PC-9 (cell line): ENCODE results near the gene MYOF. TPM values are rescaled to one million over a fixed set of nuclear protein-coding genes. Genes with fewer than 3 reads are reported as not detected.
"Not testable (repeated sequence)": the region's sequence is repeated elsewhere in the genome, so short reads cannot be mapped to it uniquely, and the experiment has no call there.

Experiments used
- BruUV-seq: library from RNA; stranded (reverse); fragments of 400-500 nt; replicated peaks from 2 replicates; lab custom pipeline; 2021; lab: Mats Ljungman, UMichigan
- CTCF ChIA-PET: fragments of 300-600 bp; sonication (Branson Sonifier 250); formaldehyde crosslinking; loops from one replicate; lab custom pipeline; 2022; ENCODE audit warnings: antibody characterized with exemption; lab: Charles Lee
- POLR2A ChIA-PET: fragments of 300-600 bp; sonication (Branson Sonifier 250); formaldehyde crosslinking; loops from one replicate; lab custom pipeline; 2022; ENCODE audit warnings: antibody characterized with exemption; ENCODE audit not compliant: unreplicated experiment; lab: Charles Lee
- DNase-seq, 2 experiments: peaks; one replicate each; pipeline versions ENCODE4 v3.0.0 to v3.0.0-alpha.2; 2015 to 2022; ENCODE audit warnings: mixed read lengths in 1 of 2
- H2AFZ ChIP-seq: fragments of 200-600 bp; sonication (generic); 2 replicates; pipeline ENCODE4 v1.8.1; 2017; ENCODE audit warnings: antibody characterized with exemption
- H3F3A ChIP-seq: fragments of 200-600 bp; sonication (generic); 2 replicates; pipeline ENCODE4 v1.8.1; 2017; ENCODE audit warnings: antibody characterized with exemption, mild to moderate bottlenecking, low read depth; ENCODE audit not compliant: insufficient read depth
- H3K27ac ChIP-seq: fragments of 200-600 bp; sonication (generic); 2 replicates; pipeline ENCODE4 v1.6.1; 2016; ENCODE audit warnings: mixed run types
- H3K27me3 ChIP-seq: fragments of 200-600 bp; sonication (generic); 2 replicates; pipeline ENCODE4 v1.6.1; 2016; ENCODE audit warnings: low read depth, mixed run types; ENCODE audit not compliant: insufficient read depth
- H3K36me3 ChIP-seq: fragments of 200-600 bp; sonication (generic); 2 replicates; pipeline ENCODE4 v1.6.1; 2016; ENCODE audit warnings: low read depth, mixed run types
- H3K4me1 ChIP-seq: fragments of 200-600 bp; sonication (generic); replicated peaks from 2 replicates; pipeline ENCODE4 v1.6.1; 2016; ENCODE audit warnings: mixed run types; ENCODE audit not compliant: insufficient read depth
- H3K4me2 ChIP-seq: fragments of 200-600 bp; sonication (generic); 2 replicates; pipeline ENCODE4 v1.6.1; 2017; ENCODE audit warnings: mixed run types
- H3K4me3 ChIP-seq: fragments of 200-600 bp; sonication (generic); 2 replicates; pipeline ENCODE4 v1.6.1; 2016; ENCODE audit warnings: mixed run types
- H3K79me2 ChIP-seq: fragments of 200-600 bp; sonication (generic); 2 replicates; pipeline ENCODE4 v1.6.1; 2017; ENCODE audit warnings: low read depth, mixed run types
- H3K9me2 ChIP-seq: fragments of 200-600 bp; sonication (generic); 2 replicates; pipeline ENCODE4 v1.8.1; 2017; ENCODE audit warnings: mild to moderate bottlenecking; ENCODE audit not compliant: insufficient read depth
- H3K9me3 ChIP-seq: fragments of 200-600 bp; sonication (generic); 2 replicates; pipeline ENCODE4 v1.8.1; 2016; ENCODE audit warnings: low read depth; ENCODE audit not compliant: insufficient read depth
- H4K20me1 ChIP-seq: fragments of 200-600 bp; sonication (generic); 2 replicates; pipeline ENCODE4 v1.8.1; 2017; ENCODE audit not compliant: insufficient read depth
- CTCF ChIP-seq: fragments of 200-600 bp; sonication (generic); conservative IDR thresholded peaks from 2 replicates; pipeline ENCODE4 v1.6.1; 2017; ENCODE audit warnings: mixed run types, antibody characterized with exemption, mild to moderate bottlenecking, moderate library complexity
- EZH2 ChIP-seq: fragments of 200-600 bp; sonication (generic); IDR thresholded peaks from 2 replicates; pipeline ENCODE4 v1.8.0; 2017; ENCODE audit warnings: antibody characterized with exemption, low read depth
- intact Hi-C: fragments of 100-400 bp; cut with micrococcal nuclease; formaldehyde crosslinking; loops from one replicate; pipeline ENCODE4 v1.10.0; 2022; ENCODE audit not compliant: unreplicated experiment
- total RNA-seq: library from RNA; stranded (reverse); gene quantifications from 2 replicates; pipeline ENCODE4 v1.2.3, GENCODE V29; 2021

MYOF gene
- total RNA-seq, 1 experiment from 2014 or later = 274 TPM

- H3K9me3 ChIP-seq = no peaks in the 10 kb centered on the region
- H3K4me1 ChIP-seq = peaks cover 16% of the 10 kb centered on the region
- 0 out of 2 replicates have a peak, but pooled peaks cover 2% of the 10 kb centered on the region for H3K79me2 ChIP-seq
- no peak overlapping the region for H2AFZ ChIP-seq
- BruUV-seq = no TSS peak
- H3K4me2 ChIP-seq = no peak overlapping the region
- intact Hi-C loops = no loop called here
- no peaks in the 10 kb centered on the region for H3K27me3 ChIP-seq
- H3K4me3 ChIP-seq = no peak overlapping the region
- no peaks in the 10 kb centered on the region; the same call in 1 of the 2 replicates for H3F3A ChIP-seq
- H4K20me1 ChIP-seq = no peaks in the 10 kb centered on the region
- ChIA-PET CTCF (no interaction called here), POLR2A (interaction anchor here (0.5 to 0.6 kb wide), 2 partner anchors 15 to 48 kb away, joined by 7 to 18 read pairs; no protein-coding TSS in a partner anchor)
- no peaks in the 10 kb centered on the region; the same call in 1 of the 2 replicates for H3K36me3 ChIP-seq
- H3K27ac ChIP-seq = no peak overlapping the region
- TF ChIP-seq EZH2 = no peak
- no peak for TF ChIP-seq CTCF
- H3K9me2 ChIP-seq = no peaks in the 10 kb centered on the region
- DNase-seq = no peak
Measured at GRCh38 chr10:93420091-93420490, 62.0 kb downstream of the MYOF start.

- H3K27ac ChIP-seq, CTCF ChIA-PET, H2AFZ ChIP-seq, H3K9me2 ChIP-seq, H3K4me3 ChIP-seq, DNase-seq, H3K79me2 ChIP-seq, H3K9me3 ChIP-seq, H4K20me1 ChIP-seq, H3K27me3 ChIP-seq, H3K36me3 ChIP-seq, H3K4me2 ChIP-seq, BruUV-seq, H3F3A ChIP-seq, POLR2A ChIA-PET, intact Hi-C loops: not testable (repeated sequence)
- peaks cover 16% of the 10 kb centered on the region for H3K4me1 ChIP-seq
Measured at GRCh38 chr10:93419016-93419415, 63.1 kb downstream of the MYOF start.

DNA sequence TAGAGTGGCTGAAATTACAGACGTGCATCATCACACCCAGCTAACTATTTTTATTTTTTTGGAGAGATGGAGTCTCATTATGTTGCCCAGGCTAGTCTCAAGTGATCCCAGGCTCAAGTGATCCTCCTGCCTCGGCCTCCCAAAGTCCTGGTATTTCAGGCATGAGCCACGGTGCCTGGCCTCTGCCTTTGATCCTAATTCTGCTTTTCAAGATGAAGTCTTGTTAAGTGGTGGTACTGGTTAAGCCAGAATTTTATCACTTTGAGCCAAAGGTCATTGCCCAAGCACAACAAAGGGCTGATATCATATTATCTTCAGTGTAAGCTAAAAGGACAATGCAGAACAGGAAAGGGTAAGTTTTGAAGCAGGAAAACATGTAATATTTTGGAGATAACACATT lies 64.2 kb downstream of the MYOF start:
- no peaks in the 10 kb centered on the region for H4K20me1 ChIP-seq
- no peaks in the 10 kb centered on the region for H3K27me3 ChIP-seq
- no peak overlapping the region for H2AFZ ChIP-seq
- H3K9me3 ChIP-seq = no peaks in the 10 kb centered on the region
- BruUV-seq = no TSS peak
- H3F3A ChIP-seq = no peaks in the 10 kb centered on the region; the same call in 1 of the 2 replicates
- H3K9me2 ChIP-seq = no peaks in the 10 kb centered on the region
- H3K4me1 ChIP-seq = peaks cover 16% of the 10 kb centered on the region
- H3K36me3 ChIP-seq = no peaks in the 10 kb centered on the region; the same call in 1 of the 2 replicates
- 0 out of 2 replicates have a peak, but pooled peaks cover 2% of the 10 kb centered on the region for H3K79me2 ChIP-seq
- POLR2A ChIA-PET = no interaction called here
- H3K27ac ChIP-seq = no peak overlapping the region
- peak; percentile 8 to 69 for DNase-seq
- no peak overlapping the region for H3K4me3 ChIP-seq
- TF ChIP-seq EZH2 = no peak
- no peak for TF ChIP-seq CTCF
- intact Hi-C loops = no loop called here
- CTCF ChIA-PET = no interaction called here
- peak overlapping the region; percentile 15; the same call in 1 of the 2 replicates for H3K4me2 ChIP-seq

- no TSS peak for BruUV-seq
- ChIA-PET CTCF (no interaction called here), POLR2A (interaction anchor here (0.6 kb wide), 1 partner anchor 65 kb away, joined by 3 read pairs; the partner anchor contains the start of gene MYOF)
- intact Hi-C loops = no loop called here
- H3K27me3 ChIP-seq = no peaks in the 10 kb centered on the region
- H3K9me3 ChIP-seq = no peaks in the 10 kb centered on the region
- H2AFZ ChIP-seq = no peak overlapping the region
- no peak for DNase-seq
- no peak for TF ChIP-seq EZH2
- TF ChIP-seq CTCF = no peak
- no peak overlapping the region for H3K4me2 ChIP-seq
- H3K4me3 ChIP-seq = no peak overlapping the region
- 0 out of 2 replicates have a peak, but pooled peaks cover 2% of the 10 kb centered on the region for H3K79me2 ChIP-seq
- H3K36me3 ChIP-seq = no peaks in the 10 kb centered on the region; the same call in 1 of the 2 replicates
- peaks cover 16% of the 10 kb centered on the region for H3K4me1 ChIP-seq
- no peak overlapping the region for H3K27ac ChIP-seq
- no peaks in the 10 kb centered on the region for H3K9me2 ChIP-seq
- no peaks in the 10 kb centered on the region; the same call in 1 of the 2 replicates for H3F3A ChIP-seq
- no peaks in the 10 kb centered on the region for H4K20me1 ChIP-seq
Measured at GRCh38 chr10:93417266-93417665, 64.9 kb downstream of the MYOF start.
